ENCODE measurements around the gene TEX48.

TEX48 gene, protein sequence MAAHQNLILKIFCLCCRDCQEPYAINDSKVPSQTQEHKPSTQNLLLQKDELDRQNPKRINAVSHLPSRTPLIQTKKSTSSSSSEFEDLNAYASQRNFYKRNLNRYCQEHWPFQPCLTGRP

GRCh38 chr9:114681594-114682332, at the start of gene TEX48:
TSS of gene TEX48 (minus strand) at chr9:114682192. CDS start at chr9:114671723, 10,469 bp downstream.
- DNase-seq: no peak

DNA sequence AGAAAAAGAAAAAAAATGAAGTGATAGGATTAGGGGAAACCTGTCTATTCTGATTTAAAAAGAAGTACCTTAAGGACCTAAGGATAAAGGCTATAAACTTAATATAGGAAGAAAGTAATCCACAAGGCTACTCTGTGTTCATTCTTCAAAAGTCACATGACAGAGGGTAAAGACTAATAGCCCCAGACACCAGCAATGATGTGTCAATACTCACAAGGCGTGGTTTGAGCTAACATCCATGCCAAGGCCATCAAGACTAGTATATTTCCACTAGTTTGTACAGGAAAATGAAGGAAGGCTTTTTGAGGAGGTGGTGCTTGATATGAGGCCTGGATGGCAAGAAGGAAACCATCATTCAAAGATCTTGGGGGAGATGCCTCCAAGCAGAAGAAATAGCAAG, 49.7 kb upstream of the TEX48 start:
- no peak for DNase-seq

DNA sequence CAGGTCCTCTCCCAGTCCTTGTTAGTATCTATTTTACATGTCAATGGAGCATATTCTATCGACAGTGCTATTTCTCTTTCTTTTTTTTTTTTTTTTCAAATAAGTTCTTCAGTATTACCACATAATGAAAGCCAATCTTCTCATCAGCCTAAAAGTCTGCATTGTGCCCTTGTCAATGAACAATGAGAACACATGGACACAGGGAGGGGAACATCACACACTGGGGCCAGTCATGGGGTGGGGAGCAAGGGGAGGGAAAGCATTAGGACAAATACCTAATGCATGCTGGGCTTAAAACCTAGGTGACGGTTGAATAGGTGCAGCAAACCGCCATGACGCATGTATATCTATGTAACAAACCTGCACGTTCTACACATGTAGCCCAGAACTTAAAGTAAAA, 47.7 kb upstream of the TEX48 start:
- no peak for DNase-seq

DNA sequence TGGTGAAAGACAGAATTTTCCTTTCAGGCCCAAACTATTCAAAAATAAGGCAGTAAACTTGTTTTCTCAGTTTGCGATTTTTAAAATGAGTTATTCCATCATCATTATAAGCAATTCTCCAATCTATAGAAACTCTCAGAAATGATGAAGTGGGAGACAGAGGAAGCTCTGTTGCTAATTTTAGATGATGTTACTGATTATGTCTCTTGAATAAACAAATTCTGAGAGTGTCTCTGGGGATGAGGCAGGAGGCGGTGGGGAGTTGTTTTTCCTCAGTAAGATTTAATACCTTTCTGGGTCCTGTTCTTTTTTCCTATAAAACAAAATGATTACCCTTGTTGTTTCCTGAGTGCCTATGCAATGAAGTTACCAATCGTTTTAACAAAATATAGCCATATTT, 43.9 kb upstream of the TEX48 start:
- no peak for DNase-seq

DNA sequence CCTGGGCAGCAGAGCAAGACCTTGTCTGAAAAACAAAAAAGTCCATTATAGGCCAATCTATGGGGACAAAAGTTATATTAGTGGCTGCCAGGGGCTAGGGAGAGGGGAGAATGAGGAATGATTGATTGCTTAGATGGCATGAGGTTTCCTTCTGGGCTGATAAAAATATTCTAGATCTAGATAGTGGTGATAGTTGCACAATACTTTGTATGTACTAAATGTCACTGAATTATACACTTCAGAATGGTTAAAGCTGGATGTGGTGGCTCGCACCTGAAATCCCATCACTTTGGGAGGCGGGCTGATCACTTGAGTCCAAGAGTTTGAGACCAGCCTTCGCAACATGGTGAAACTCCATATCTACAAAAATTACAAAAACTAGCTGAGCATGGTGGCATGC, 42.8 kb upstream of the TEX48 start:
- no peak for DNase-seq

- no peak for DNase-seq
Observed at GRCh38 chr9:114723931-114724330, 41.9 kb upstream of the TEX48 start.

- DNase-seq: no peak
Observed at GRCh38 chr9:114722937-114723620, 41.1 kb upstream of the TEX48 start.

DNA sequence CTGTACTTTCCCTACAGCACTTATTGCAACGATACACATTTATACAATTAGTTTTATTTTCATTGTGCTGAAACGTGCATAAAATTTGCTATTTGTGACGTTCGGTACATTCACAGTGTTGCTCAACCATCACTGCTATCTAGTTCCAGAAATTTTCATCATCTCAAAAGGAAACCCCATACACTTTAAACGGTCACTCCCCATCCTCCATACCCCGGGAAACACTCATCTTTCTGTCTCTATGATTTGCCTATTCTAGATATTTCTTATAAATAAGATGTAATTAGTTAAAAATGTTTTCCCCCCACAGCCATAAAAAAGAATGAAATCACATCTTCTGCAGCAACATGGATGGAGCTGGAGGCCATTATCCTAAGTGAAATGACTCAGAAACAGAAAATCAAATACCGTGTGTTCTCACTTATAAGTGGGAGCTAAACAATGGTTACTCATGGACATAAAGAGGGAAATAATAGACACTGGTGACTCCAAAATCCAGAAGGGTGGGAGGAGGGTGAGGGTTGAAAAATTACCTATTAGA, 40.2 kb upstream of the TEX48 start:
- no peak for DNase-seq

GRCh38 chr9:114721491-114722079, 39.6 kb upstream of the TEX48 start:
- no peak for DNase-seq

- DNase-seq: no peak
Observed at GRCh38 chr9:114720086-114720676, 38.2 kb upstream of the TEX48 start.

DNA sequence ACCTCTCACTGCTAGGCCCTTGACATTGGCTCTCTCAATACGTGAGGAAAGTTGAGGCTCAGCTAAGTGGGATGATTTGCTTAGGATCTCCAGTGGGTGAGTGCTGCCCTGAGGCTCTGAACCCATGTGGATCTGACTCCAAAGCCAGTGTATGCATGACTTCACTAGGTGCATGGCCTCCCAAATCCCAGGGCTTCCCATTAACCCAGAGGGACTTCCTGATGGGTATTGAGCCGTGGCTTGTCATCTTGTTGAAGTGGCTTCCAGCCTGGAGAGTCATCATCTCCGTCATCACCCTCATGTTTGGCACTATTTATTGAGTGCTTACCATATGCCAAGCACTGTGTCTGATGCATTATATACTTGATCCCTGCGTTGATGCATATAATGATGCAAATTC, 37.3 kb upstream of the TEX48 start:
- no peak for DNase-seq

- no peak for DNase-seq
Observed at GRCh38 chr9:114718801-114719221, 36.8 kb upstream of the TEX48 start.

DNA sequence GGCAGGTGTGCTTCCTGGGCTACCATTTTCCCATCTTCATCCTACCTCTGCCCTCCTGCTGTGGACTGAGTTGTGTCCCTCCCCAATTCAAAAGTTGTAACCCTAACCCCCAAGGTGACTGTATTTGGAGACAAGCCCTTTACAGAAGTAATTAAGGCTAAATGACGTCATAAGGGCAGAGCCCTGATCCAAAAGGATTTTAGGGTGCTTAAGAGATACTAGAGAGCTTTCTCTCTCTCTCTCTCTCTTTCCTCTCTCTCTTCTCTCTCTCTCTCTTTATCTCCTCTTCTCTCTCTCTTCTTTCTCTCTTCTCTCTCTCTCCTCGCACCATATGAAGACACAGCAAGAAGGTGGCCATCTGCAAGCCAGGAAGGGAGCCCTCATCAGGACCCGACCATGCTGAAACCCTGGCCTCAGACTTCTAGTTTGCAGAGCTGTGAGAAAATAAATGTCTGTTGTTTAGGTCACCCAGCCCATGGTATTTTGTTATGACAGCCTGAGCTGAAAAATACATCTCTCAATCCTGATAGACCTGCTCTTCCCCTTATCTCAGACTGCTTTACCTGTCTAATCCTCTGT, 36.0 kb upstream of the TEX48 start:
- DNase-seq: no peak

DNA sequence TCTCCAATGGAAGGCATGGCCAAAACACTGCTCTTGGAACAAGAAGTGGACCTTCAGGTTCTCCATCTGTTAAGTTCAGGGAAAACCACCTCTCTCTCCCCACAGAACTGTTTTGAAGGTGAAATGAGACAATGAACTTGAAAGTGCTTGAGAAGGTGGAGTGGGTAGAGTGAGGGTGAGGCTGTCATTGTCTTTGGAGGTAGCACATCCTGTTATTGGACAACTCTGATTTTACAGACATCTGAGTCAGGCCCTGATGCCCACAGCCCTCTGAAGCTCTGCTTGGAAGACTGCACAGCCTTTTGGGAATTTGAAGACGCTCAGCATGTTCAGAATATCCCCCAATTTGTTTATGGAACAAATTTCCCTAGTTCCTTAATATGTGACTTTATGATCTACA, 27.6 kb upstream of the TEX48 start:
- no peak for DNase-seq

DNA sequence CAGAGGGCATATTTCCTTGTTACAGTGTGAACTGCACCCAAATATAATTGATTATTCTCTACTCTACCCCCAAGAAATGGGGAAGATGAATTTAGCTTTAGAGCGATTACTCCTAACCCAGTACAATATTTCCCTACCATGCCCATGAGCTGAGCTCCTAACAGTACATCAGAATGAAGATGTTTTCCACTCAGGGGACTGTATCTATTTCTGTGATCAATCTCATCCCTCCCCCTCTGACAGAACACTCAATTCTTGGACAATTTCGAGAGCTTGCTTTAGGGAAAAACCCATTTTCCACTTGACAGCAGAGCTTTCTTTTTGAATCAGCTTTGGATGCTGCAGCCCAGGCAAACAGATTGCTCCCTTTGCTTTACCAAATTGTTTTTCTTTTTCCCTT, 24.7 kb upstream of the TEX48 start:
- DNase-seq: no peak

GRCh38 chr9:114701988-114702387, 20.0 kb upstream of the TEX48 start:
- DNase-seq: no peak

DNA sequence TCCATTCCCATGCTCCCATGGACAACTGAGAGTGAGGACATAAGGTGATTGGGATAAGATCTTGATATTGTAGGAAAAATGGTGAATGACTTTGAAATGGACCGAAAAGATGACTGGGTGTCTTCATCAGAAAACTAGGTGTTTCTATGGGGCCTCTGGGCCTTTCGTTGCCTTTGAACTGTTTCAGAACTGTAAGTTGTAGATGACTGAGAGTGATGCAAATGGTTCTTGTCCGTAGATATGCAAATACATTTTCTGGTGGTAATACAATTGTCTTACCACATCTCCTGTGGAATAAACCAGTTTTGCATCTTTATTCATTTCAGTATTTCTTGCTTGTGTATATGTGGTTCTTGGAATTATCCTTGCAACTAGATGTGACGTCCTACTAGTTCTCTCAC, 16.0 kb upstream of the TEX48 start:
- DNase-seq: no peak

DNA sequence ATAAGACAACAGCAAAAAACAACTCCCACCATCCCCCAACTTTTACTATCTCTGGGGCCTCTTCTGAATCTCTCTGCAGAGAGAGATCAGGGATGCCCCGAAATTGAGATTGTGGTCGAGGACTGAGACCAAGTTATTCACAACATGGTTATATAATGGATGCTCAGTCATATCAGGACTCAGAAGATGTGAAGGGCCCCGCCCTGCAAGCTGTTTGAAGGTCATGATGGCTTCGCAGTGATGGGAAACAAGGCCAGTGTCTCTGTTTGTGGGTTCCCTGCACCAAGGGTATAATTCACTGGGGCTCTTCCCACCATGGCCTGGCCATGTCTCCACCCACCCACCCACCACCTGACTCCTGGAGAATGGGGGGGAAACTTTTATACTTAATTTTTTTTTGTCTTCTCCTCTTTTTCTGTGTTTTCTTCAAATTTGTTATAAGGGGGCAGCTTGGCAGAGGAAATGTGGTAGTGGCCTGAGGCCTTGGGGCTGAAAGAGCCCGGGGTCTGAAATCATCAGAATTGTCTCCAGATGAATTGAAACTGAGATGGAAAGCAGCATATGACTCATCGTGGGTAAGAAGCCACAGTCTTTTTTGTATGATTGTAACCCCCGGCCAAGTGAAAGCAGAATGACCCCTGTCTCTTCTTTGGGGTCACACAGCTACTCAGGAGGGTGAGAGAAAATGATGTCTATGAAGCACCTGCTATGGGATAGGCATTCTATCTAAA, 15.0 kb upstream of the TEX48 start:
- no peak for DNase-seq

GRCh38 chr9:114695948-114696347, 14.0 kb upstream of the TEX48 start:
- DNase-seq: no peak

DNA sequence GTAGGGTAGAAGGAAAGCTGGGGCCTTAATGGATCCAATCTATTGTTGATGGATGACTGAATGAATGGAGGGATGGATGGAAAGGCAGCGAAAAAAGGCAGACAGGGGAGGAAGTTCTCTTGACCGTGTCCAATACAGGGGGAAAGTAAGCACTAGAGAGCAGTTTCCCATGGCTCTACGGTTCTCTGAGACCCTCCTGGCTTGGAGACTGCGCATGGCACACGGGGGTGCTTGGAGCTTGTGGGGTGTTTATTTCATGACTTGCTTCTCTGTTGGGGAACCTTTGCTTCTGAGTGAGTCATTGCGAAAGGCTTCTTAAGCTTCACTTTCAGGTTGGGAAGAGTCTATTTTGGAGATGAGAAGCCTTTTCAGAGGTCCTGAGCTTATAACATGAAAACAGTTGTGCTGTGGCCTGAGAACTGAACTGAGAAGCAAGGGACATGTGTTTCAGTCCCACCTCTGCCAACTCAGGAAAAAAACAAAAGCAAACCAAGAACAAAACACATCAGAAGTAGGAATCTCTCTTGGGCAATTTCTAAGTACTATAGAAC, 12.8 kb upstream of the TEX48 start:
- DNase-seq: no peak

DNA sequence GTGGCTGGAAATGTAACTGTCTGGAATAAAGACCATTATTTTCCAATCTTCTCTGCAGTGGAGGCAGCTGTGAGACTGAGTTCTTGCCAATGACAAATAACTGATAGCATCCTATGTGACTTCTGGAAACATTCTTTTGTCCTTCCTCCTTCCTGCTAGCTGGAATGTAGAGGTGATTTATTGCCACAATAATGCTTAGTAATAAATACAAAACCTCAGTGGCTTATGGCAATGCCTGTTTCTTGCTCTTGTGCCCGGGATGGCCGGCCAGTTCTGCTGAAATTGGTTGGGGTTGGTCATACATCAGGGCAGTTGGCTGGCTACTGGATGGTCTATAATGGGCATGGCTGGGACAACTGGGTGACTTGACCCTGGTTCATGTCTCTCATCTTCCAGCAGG, 12.2 kb upstream of the TEX48 start:
- no peak for DNase-seq
